Caco-2 (cell line): Measurements from ENCODE around the gene LEMD3. TPM values are rescaled to one million over a fixed set of nuclear protein-coding genes. Genes with fewer than 3 reads are reported as not detected.

ENCODE experiments used
- BruUV-seq: library from RNA; stranded (reverse); fragments of 400-500 nt; replicated peaks from 2 replicates; lab custom pipeline; 2021; lab: Mats Ljungman, UMichigan
- CTCF ChIA-PET: fragments of 300-600 bp; sonication (Branson Sonifier 250); formaldehyde crosslinking; loops from one replicate; lab custom pipeline; 2022; ENCODE audit warnings: antibody characterized with exemption; lab: Charles Lee
- POLR2A ChIA-PET: fragments of 300-600 bp; sonication (Branson Sonifier 250); formaldehyde crosslinking; loops from one replicate; lab custom pipeline; 2022; ENCODE audit warnings: antibody characterized with exemption; lab: Charles Lee
- DNase-seq, 2 experiments: peaks; one replicate each; pipeline versions ENCODE4 v3.0.0 to v3.0.0-alpha.2; 2020 to 2022
- H3K27me3 ChIP-seq: replicated peaks from 2 replicates; pipeline ENCODE4 v1.6.0; 2011; ENCODE audit warnings: low read length; ENCODE audit not compliant: control insufficient read depth, insufficient read depth
- H3K36me3 ChIP-seq: 2 replicates; pipeline ENCODE4 v1.5.1; 2011; ENCODE audit warnings: low read length; ENCODE audit not compliant: control insufficient read depth, insufficient read depth
- H3K4me1 ChIP-seq: fragments of 250-450 bp; sonication (Bioruptor Pico); 2 replicates; pipeline ENCODE4 v1.5.1; 2020; ENCODE audit warnings: mild to moderate bottlenecking
- H3K4me3 ChIP-seq: 2 replicates; pipeline ENCODE4 v1.5.1; 2011; ENCODE audit warnings: low read depth, mild to moderate bottlenecking, control low read depth, low read length
- H3K9me3 ChIP-seq: fragments of 250-450 bp; sonication (Bioruptor Pico); 2 replicates; pipeline ENCODE4 v1.5.1; 2020; ENCODE audit warnings: mild to moderate bottlenecking, moderate library complexity
- H3K27ac Mint-ChIP-seq: one replicate; pipeline ENCODE4 v1.8.0; 2022; ENCODE audit warnings: mixed read lengths; ENCODE audit not compliant: unreplicated experiment
- H3K27me3 Mint-ChIP-seq: one replicate; pipeline ENCODE4 v1.8.0; 2022; ENCODE audit warnings: mixed read lengths; ENCODE audit not compliant: insufficient read depth, unreplicated experiment
- H3K36me3 Mint-ChIP-seq: one replicate; pipeline ENCODE4 v1.8.0; 2022; ENCODE audit warnings: mild to moderate bottlenecking, mixed read lengths; ENCODE audit not compliant: insufficient read depth, unreplicated experiment
- H3K4me1 Mint-ChIP-seq: one replicate; pipeline ENCODE4 v1.8.0; 2022; ENCODE audit warnings: low read depth, mixed read lengths; ENCODE audit not compliant: unreplicated experiment
- H3K4me3 Mint-ChIP-seq: one replicate; pipeline ENCODE4 v1.8.0; 2022; ENCODE audit warnings: mild to moderate bottlenecking, moderate library complexity, mixed read lengths; ENCODE audit not compliant: unreplicated experiment
- H3K9me3 Mint-ChIP-seq: one replicate; pipeline ENCODE4 v1.8.0; 2022; ENCODE audit warnings: mixed read lengths; ENCODE audit not compliant: unreplicated experiment
- intact Hi-C: fragments of 100-400 bp; cut with micrococcal nuclease; formaldehyde crosslinking; loops from one replicate; pipeline ENCODE4 v1.10.0; 2022; ENCODE audit not compliant: unreplicated experiment
- total RNA-seq: library from RNA; stranded (reverse); gene quantifications from 2 replicates; pipeline ENCODE4 v1.2.3, GENCODE V29; 2022
- TF ChIP-seq, protein P1 (sequence below), 2 experiments: fragments of 200-600 bp in 1 of 2; IDR thresholded peaks; 1 replicate in 1 of 2; 2 replicates in 1 of 2; pipeline versions ENCODE4 v1.5.1 to v1.8.0; 2011 to 2022; ENCODE audit warnings: antibody characterized with exemption in 1 of 2, control low read depth in 1 of 2, inconsistent platforms in 1 of 2, low read depth in 1 of 2, low read length in 1 of 2, mild to moderate bottlenecking in 1 of 2, moderate library complexity in 1 of 2; ENCODE audit not compliant: insufficient read depth in 1 of 2, severe bottlenecking in 1 of 2, unreplicated experiment in 1 of 2

Gene LEMD3
- total RNA-seq, 1 experiment from 2014 or later: 35.8 TPM

DNA sequence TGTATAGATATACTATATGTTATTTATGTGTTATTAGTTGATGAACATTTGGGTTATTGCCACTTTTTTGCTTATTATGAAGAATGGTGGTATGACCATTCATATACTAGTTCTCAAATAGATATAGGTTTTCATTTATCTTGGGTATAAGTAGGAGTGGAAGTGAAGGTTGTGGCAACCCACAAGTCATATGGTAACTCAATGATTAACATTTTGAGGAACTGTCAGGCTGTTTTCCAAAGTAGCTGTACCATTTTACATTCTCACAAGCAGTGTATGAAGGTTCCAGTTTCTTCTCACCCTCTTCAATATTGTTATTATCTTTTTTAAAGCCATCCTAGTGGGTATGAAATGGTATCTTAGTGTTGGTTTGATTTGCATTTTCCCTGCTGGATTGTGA is 90.1 kb downstream of the LEMD3 start:
- Mint-ChIP-seq H3K27ac (no peak overlapping the region), H3K9me3 (no peaks in the 10 kb centered on the region), H3K4me1 (no peaks in the 10 kb centered on the region), H3K27me3 (no peaks in the 10 kb centered on the region), H3K36me3 (peaks cover 7% of the 10 kb centered on the region), H3K4me3 (no peak overlapping the region)
- no TSS peak for BruUV-seq
- TF ChIP-seq, protein P1, sequence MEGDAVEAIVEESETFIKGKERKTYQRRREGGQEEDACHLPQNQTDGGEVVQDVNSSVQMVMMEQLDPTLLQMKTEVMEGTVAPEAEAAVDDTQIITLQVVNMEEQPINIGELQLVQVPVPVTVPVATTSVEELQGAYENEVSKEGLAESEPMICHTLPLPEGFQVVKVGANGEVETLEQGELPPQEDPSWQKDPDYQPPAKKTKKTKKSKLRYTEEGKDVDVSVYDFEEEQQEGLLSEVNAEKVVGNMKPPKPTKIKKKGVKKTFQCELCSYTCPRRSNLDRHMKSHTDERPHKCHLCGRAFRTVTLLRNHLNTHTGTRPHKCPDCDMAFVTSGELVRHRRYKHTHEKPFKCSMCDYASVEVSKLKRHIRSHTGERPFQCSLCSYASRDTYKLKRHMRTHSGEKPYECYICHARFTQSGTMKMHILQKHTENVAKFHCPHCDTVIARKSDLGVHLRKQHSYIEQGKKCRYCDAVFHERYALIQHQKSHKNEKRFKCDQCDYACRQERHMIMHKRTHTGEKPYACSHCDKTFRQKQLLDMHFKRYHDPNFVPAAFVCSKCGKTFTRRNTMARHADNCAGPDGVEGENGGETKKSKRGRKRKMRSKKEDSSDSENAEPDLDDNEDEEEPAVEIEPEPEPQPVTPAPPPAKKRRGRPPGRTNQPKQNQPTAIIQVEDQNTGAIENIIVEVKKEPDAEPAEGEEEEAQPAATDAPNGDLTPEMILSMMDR (IDR thresholded peaks at IDR 0.05; ENCODE audit: insufficient read depth in 1 of 2, low read depth in 1 of 2, low read length in 1 of 2, severe bottlenecking in 1 of 2, unreplicated experiment in 1 of 2): no peak
- ChIA-PET CTCF (no interaction called here), POLR2A (no interaction called here)
- intact Hi-C loops: no loop called here
- H3K4me1 ChIP-seq: no peaks in the 10 kb centered on the region
- DNase-seq: no peak
- H3K4me3 ChIP-seq: no peak overlapping the region
- no peaks in the 10 kb centered on the region for H3K9me3 ChIP-seq
- no peaks in the 10 kb centered on the region for H3K27me3 ChIP-seq
- no peaks in the 10 kb centered on the region for H3K36me3 ChIP-seq

DNA sequence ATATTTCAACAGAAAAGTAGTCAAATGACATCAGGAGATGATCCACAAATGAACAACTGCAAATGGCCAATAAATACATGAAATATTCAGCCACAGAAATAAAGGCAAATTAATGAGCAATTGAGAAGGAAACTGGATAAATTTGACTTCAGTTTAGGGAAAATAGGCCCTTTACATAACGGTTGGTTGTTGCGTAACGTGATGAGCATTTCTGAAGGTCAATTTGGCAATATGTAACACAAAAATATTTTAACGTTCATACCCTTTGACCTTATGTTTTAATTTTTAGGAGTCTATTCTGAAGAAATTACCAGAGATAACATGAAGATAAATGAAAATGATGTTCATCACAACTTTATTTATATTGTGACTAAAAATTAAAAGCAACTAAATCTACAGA is 94.4 kb downstream of the LEMD3 start:
- no peaks in the 10 kb centered on the region for H3K27me3 ChIP-seq
- TF ChIP-seq, protein P1 (IDR thresholded peaks at IDR 0.05; ENCODE audit: insufficient read depth in 1 of 2, low read depth in 1 of 2, low read length in 1 of 2, severe bottlenecking in 1 of 2, unreplicated experiment in 1 of 2): no peak
- ChIA-PET POLR2A (no interaction called here), CTCF (no interaction called here)
- no TSS peak for BruUV-seq
- H3K4me3 ChIP-seq: no peak overlapping the region
- Mint-ChIP-seq H3K9me3 (no peaks in the 10 kb centered on the region), H3K36me3 (peaks cover 7% of the 10 kb centered on the region), H3K4me3 (no peak overlapping the region), H3K4me1 (no peaks in the 10 kb centered on the region), H3K27me3 (peaks cover 6% of the 10 kb centered on the region), H3K27ac (no peak overlapping the region)
- no peaks in the 10 kb centered on the region for H3K4me1 ChIP-seq
- no peak for DNase-seq
- no peaks in the 10 kb centered on the region for H3K36me3 ChIP-seq
- H3K9me3 ChIP-seq: no peaks in the 10 kb centered on the region
- intact Hi-C loops: no loop called here

DNA sequence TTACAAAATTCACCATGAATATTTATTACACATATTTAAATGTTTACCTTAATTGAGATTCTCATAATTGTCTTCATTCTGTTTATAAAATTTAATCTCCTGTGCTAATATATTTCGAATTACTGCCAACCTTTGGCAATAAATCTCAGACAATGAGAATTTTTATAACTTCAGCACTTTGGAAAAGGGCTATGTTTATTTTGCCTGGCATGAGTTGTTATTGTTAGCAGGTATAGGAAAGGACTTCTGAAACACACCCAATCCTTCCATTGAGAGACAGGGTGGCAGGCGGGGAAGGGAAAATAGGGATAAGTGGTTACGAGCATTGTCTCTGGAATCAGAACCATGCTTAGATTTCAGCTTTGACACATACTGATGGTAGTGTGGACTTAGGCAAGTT is 97.0 kb downstream of the LEMD3 start:
- BruUV-seq: no TSS peak

More for the DNA sequence above, 97.0 kb downstream of the LEMD3 start:
- ChIA-PET POLR2A (no interaction called here), CTCF (no interaction called here)
- Mint-ChIP-seq H3K27me3 (peaks cover 6% of the 10 kb centered on the region), H3K27ac (no peak overlapping the region), H3K4me1 (no peaks in the 10 kb centered on the region), H3K36me3 (no peaks in the 10 kb centered on the region), H3K9me3 (no peaks in the 10 kb centered on the region), H3K4me3 (no peak overlapping the region)
- Histone ChIP-seq H3K4me1 (no peaks in the 10 kb centered on the region), H3K36me3 (no peaks in the 10 kb centered on the region), H3K4me3 (no peak overlapping the region), H3K9me3 (no peaks in the 10 kb centered on the region), H3K27me3 (no peaks in the 10 kb centered on the region)
- no peak for DNase-seq
- TF ChIP-seq, protein P1 (IDR thresholded peaks at IDR 0.05; ENCODE audit: insufficient read depth in 1 of 2, low read depth in 1 of 2, low read length in 1 of 2, severe bottlenecking in 1 of 2, unreplicated experiment in 1 of 2): no peak
- intact Hi-C loops: no loop called here
